Hepatocyte (in vitro differentiated cells): ENCODE measurements around the gene NPY4R.
"Not testable (repeated sequence)": the region's sequence is repeated elsewhere in the genome, so short reads cannot be mapped to it uniquely, and the experiment has no call there.

Experiments
- EZH2 ChIP-seq: fragments of 200-600 bp; sonication (generic); IDR thresholded peaks from 2 replicates; pipeline ENCODE4 v1.6.1; 2016; ENCODE audit warnings: antibody characterized with exemption, mild to moderate bottlenecking, borderline replicate concordance
- EZH2phosphoT487 ChIP-seq: fragments of 200-600 bp; sonication (generic); IDR thresholded peaks from one replicate; pipeline ENCODE4 v1.6.1; 2018; ENCODE audit warnings: antibody characterized with exemption, mild to moderate bottlenecking, low read depth, moderate library complexity; ENCODE audit not compliant: unreplicated experiment, severe bottlenecking
- TF ChIP-seq, protein P1 (sequence below): fragments of 200-600 bp; sonication (generic); IDR thresholded peaks from 2 replicates; pipeline ENCODE4 v1.5.1; 2016; ENCODE audit warnings: antibody characterized with exemption, mild to moderate bottlenecking; ENCODE audit not compliant: poor library complexity

DNA sequence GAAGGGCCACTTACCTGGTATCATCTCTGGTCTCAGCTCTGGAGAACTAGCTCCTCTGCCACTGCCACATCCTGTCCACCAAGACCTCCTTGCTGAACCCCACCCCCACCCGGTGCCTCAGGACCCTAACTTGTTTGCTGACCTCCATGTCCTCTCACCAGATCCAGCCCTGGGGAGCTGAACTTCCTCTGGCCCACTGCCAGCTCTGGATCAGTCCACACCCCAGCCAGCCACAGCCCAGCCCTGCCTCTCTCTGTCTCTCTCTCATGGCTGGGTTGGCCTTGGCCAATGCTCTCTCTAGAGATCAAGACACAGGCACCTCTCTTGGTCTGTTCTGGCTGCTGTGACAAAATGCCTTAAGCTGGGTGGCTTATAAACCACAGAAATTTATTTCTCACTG lies 14.4 kb downstream of the NPY4R start:
- TF ChIP-seq, protein P1, sequence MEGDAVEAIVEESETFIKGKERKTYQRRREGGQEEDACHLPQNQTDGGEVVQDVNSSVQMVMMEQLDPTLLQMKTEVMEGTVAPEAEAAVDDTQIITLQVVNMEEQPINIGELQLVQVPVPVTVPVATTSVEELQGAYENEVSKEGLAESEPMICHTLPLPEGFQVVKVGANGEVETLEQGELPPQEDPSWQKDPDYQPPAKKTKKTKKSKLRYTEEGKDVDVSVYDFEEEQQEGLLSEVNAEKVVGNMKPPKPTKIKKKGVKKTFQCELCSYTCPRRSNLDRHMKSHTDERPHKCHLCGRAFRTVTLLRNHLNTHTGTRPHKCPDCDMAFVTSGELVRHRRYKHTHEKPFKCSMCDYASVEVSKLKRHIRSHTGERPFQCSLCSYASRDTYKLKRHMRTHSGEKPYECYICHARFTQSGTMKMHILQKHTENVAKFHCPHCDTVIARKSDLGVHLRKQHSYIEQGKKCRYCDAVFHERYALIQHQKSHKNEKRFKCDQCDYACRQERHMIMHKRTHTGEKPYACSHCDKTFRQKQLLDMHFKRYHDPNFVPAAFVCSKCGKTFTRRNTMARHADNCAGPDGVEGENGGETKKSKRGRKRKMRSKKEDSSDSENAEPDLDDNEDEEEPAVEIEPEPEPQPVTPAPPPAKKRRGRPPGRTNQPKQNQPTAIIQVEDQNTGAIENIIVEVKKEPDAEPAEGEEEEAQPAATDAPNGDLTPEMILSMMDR = not testable (repeated sequence)
- TF ChIP-seq EZH2, EZH2phosphoT487: not testable (repeated sequence)
